Fibroblast of lung (primary cell): ENCODE measurements around the gene MFN2. TPM values are rescaled to one million over a fixed set of nuclear protein-coding genes. Genes with fewer than 3 reads are reported as not detected.

Experiments
- DNase-seq, 2 donors: peaks; one replicate each; pipeline versions ENCODE4 v3.0.0 to v3.0.0-alpha.2; 2010; ENCODE audit warnings: low read depth in 2 of 2
- H2AFZ ChIP-seq: 2 replicates; pipeline ENCODE4 v1.5.1; 2012; ENCODE audit warnings: low read length, control low read depth, inconsistent platforms
- H3K27ac ChIP-seq: 2 replicates; pipeline ENCODE4 v1.5.1; 2011; ENCODE audit warnings: low read length, control low read depth; ENCODE audit not compliant: insufficient read depth
- H3K27me3 ChIP-seq: 2 replicates; pipeline ENCODE4 v1.5.1; 2011; ENCODE audit warnings: mild to moderate bottlenecking, low read length; ENCODE audit not compliant: control insufficient read depth, insufficient read depth
- H3K36me3 ChIP-seq: 2 replicates; pipeline ENCODE4 v1.5.1; 2011; ENCODE audit warnings: low read length; ENCODE audit not compliant: control insufficient read depth, insufficient read depth
- H3K4me1 ChIP-seq: 2 replicates; pipeline ENCODE4 v1.5.1; 2011; ENCODE audit warnings: low read length; ENCODE audit not compliant: control insufficient read depth, insufficient read depth; ENCODE audit errors: extremely low read depth
- H3K4me2 ChIP-seq: 2 replicates; pipeline ENCODE4 v1.5.1; 2011; ENCODE audit warnings: low read length, control low read depth; ENCODE audit not compliant: insufficient read depth; ENCODE audit errors: extremely low read depth
- H3K4me3 ChIP-seq, 4 experiments: fragments of 200-600 bp in 1 of 4; sonication (generic) in 1 of 4; replicated peaks in 1 of 4; 2 replicates each; pipeline ENCODE4 v1.5.1; 2011 to 2016; ENCODE audit warnings: low read length in 4 of 4, low read depth in 3 of 4, mild to moderate bottlenecking in 3 of 4, control low read depth in 2 of 4, inconsistent platforms in 1 of 4, mixed read lengths in 1 of 4; ENCODE audit not compliant: insufficient read depth in 1 of 4; ENCODE audit errors: control extremely low read depth in 1 of 4
- H3K79me2 ChIP-seq: 2 replicates; pipeline ENCODE4 v1.5.1; 2012; ENCODE audit warnings: mild to moderate bottlenecking, low read length, inconsistent platforms; ENCODE audit not compliant: control insufficient read depth, insufficient read depth
- H3K9ac ChIP-seq: 2 replicates; pipeline ENCODE4 v1.5.1; 2011; ENCODE audit warnings: mild to moderate bottlenecking, low read length, control low read depth; ENCODE audit not compliant: insufficient read depth
- H3K9me3 ChIP-seq: 2 replicates; pipeline ENCODE4 v1.5.1; 2012; ENCODE audit warnings: low read depth, low read length; ENCODE audit not compliant: control insufficient read depth, insufficient read depth
- H4K20me1 ChIP-seq: 2 replicates; pipeline ENCODE4 v1.5.1; 2011; ENCODE audit warnings: low read length; ENCODE audit not compliant: control insufficient read depth, insufficient read depth; ENCODE audit errors: extremely low read depth
- CTCF ChIP-seq, 2 donors: IDR thresholded peaks in 1 of 2; conservative IDR thresholded peaks in 1 of 2; 1 replicate in 1 of 2; 2 replicates in 1 of 2; pipeline ENCODE4 v1.5.1; 2011 to 2012; ENCODE audit warnings: low read length in 2 of 2, control low read depth in 1 of 2, inconsistent platforms in 1 of 2, low read depth in 1 of 2, mild to moderate bottlenecking in 1 of 2
- EZH2 ChIP-seq: IDR thresholded peaks from 2 replicates; pipeline ENCODE4 v1.5.1; 2012; ENCODE audit warnings: low read length, control low read depth, mild to moderate bottlenecking; ENCODE audit errors: missing control alignments
- polyA plus RNA-seq, 2 donors: library from polyadenylated mRNA; depleted of rRNA in 1 of 2; stranded (reverse) in 1 of 2; unstranded in 1 of 2; fragments of >200 nt; gene quantifications; 2 replicates each; pipeline ENCODE4 v1.2.1, GENCODE V29; 2011 to 2012; ENCODE audit warnings: missing spikeins in 1 of 2
- total RNA-seq: library from RNA; depleted of rRNA; stranded (reverse); fragments of >200 nt; gene quantifications from 2 replicates; pipeline ENCODE4 v1.2.1, GENCODE V29; 2014

The MFN2 gene
- total and polyA plus RNA-seq, 2 donors (not counting 1 experiment from before 2014, with no cell fraction given) = 50.6 to 52.5 TPM

- no peak overlapping the region for H3K27ac ChIP-seq
- H2AFZ ChIP-seq = no peak overlapping the region
- no peaks in the 10 kb centered on the region for H3K9me3 ChIP-seq
- no peak overlapping the region for H3K4me3 ChIP-seq
- H3K79me2 ChIP-seq = no peaks in the 10 kb centered on the region
- no peaks in the 10 kb centered on the region for H3K4me1 ChIP-seq
- peaks cover 34% of the 10 kb centered on the region for H3K36me3 ChIP-seq
- no peak overlapping the region for H3K9ac ChIP-seq
- H4K20me1 ChIP-seq = no peaks in the 10 kb centered on the region
- H3K4me2 ChIP-seq = no peak overlapping the region
- peak in 1 of 2 donors; percentile 60 for DNase-seq
- no peaks in the 10 kb centered on the region for H3K27me3 ChIP-seq
- TF ChIP-seq EZH2 (no peak), CTCF (conservative IDR thresholded peaks at IDR 0.05 in 1 of 2, IDR thresholded peaks at IDR 0.05 in 1 of 2; ENCODE audit: low read depth in 1 of 2, low read length in 2 of 2) (no peak)
Observed at GRCh38 chr1:12001996-12002493, 21.8 kb downstream of the MFN2 start.

GRCh38 chr1:12003762-12004161, 23.5 kb downstream of the MFN2 start:
- Histone ChIP-seq H3K9ac (no peak overlapping the region), H3K27ac (no peak overlapping the region), H3K27me3 (no peaks in the 10 kb centered on the region), H3K4me2 (no peak overlapping the region), H3K79me2 (no peaks in the 10 kb centered on the region), H3K9me3 (no peaks in the 10 kb centered on the region), H4K20me1 (no peaks in the 10 kb centered on the region), H3K36me3 (peaks cover 34% of the 10 kb centered on the region), H2AFZ (no peak overlapping the region), H3K4me1 (no peaks in the 10 kb centered on the region), H3K4me3 (no peak overlapping the region)
- no peak for DNase-seq
- TF ChIP-seq EZH2 (no peak), CTCF (conservative IDR thresholded peaks at IDR 0.05 in 1 of 2, IDR thresholded peaks at IDR 0.05 in 1 of 2; ENCODE audit: low read depth in 1 of 2, low read length in 2 of 2) (no peak)

GRCh38 chr1:12005488-12006166, 25.4 kb downstream of the MFN2 start:
- no peaks in the 10 kb centered on the region for H3K79me2 ChIP-seq
- no peaks in the 10 kb centered on the region for H3K9me3 ChIP-seq
- H3K4me3 ChIP-seq = no peak overlapping the region
- no peaks in the 10 kb centered on the region for H3K27me3 ChIP-seq
- no peaks in the 10 kb centered on the region for H4K20me1 ChIP-seq
- no peaks in the 10 kb centered on the region for H3K4me1 ChIP-seq
- DNase-seq = no peak
- H3K4me2 ChIP-seq = no peak overlapping the region
- no peak overlapping the region for H3K27ac ChIP-seq
- TF ChIP-seq CTCF (conservative IDR thresholded peaks at IDR 0.05 in 1 of 2, IDR thresholded peaks at IDR 0.05 in 1 of 2; ENCODE audit: low read depth in 1 of 2, low read length in 2 of 2) (no peak), EZH2 (no peak)
- H2AFZ ChIP-seq = no peak overlapping the region
- H3K36me3 ChIP-seq = peaks cover 34% of the 10 kb centered on the region
- no peak overlapping the region for H3K9ac ChIP-seq
